Glutamatergic neuron (in vitro differentiated cells): ENCODE measurements around the gene STOX2. TPM values are rescaled to one million over a fixed set of nuclear protein-coding genes. Genes with fewer than 3 reads are reported as not detected.
"Not testable (repeated sequence)": the region's sequence is repeated elsewhere in the genome, so short reads cannot be mapped to it uniquely, and the experiment has no call there.

Experiments used
- DNase-seq: peaks from one replicate; pipeline ENCODE4 v3.0.0; 2022
- H3K27ac Mint-ChIP-seq: one replicate; pipeline ENCODE4 v1.8.0; 2020; ENCODE audit warnings: mild to moderate bottlenecking, mixed read lengths, inconsistent platforms; ENCODE audit not compliant: unreplicated experiment
- H3K27me3 Mint-ChIP-seq: one replicate; pipeline ENCODE4 v1.8.0; 2020; ENCODE audit warnings: mild to moderate bottlenecking, moderate library complexity, mixed read lengths, inconsistent platforms; ENCODE audit not compliant: unreplicated experiment
- H3K36me3 Mint-ChIP-seq: one replicate; pipeline ENCODE4 v1.8.0; 2020; ENCODE audit warnings: mild to moderate bottlenecking, mixed read lengths, inconsistent platforms; ENCODE audit not compliant: unreplicated experiment
- H3K4me1 Mint-ChIP-seq: one replicate; pipeline ENCODE4 v1.8.0; 2020; ENCODE audit warnings: mild to moderate bottlenecking, low read depth, mixed read lengths, inconsistent platforms; ENCODE audit not compliant: unreplicated experiment
- H3K4me3 Mint-ChIP-seq: one replicate; pipeline ENCODE4 v1.8.0; 2020; ENCODE audit warnings: mild to moderate bottlenecking, mixed read lengths, inconsistent platforms; ENCODE audit not compliant: unreplicated experiment
- H3K9me3 Mint-ChIP-seq: one replicate; pipeline ENCODE4 v1.8.0; 2020; ENCODE audit warnings: mild to moderate bottlenecking, moderate library complexity, mixed read lengths, inconsistent platforms; ENCODE audit not compliant: unreplicated experiment
- CTCF ChIP-seq: fragments of 200-600 bp; sonication (generic); IDR thresholded peaks from one replicate; pipeline ENCODE4 v1.5.0; 2021; ENCODE audit not compliant: partially characterized antibody, unreplicated experiment
- total RNA-seq: library from RNA; stranded (reverse); fragmentation: NEBNext Ultra II Directional; extraction: Animal tissue kit (Norgen Biotek cat#: 25700); gene quantifications from one replicate; pipeline ENCODE4 v1.2.1, GENCODE V29; 2021; ENCODE audit not compliant: unreplicated experiment

The STOX2 gene
- total RNA-seq, 1 donor from 2014 or later, result 26.7 TPM

- Mint-ChIP-seq H3K9me3 (peaks cover 2% of the 10 kb centered on the region), H3K4me3 (no peak overlapping the region), H3K36me3 (no peaks in the 10 kb centered on the region), H3K27ac (no peak overlapping the region), H3K4me1 (peaks cover 18% of the 10 kb centered on the region), H3K27me3 (no peaks in the 10 kb centered on the region)
- DNase-seq, result no peak
- no peak for TF ChIP-seq CTCF
These were observed 35.8 kb downstream of the STOX2 start for GRCh38 chr4:183940864-183941263.

GRCh38 chr4:183941964-183942363 is 36.9 kb downstream of the STOX2 start:
- no peak for DNase-seq
- Mint-ChIP-seq H3K36me3 (no peaks in the 10 kb centered on the region), H3K27ac (no peak overlapping the region), H3K4me3 (no peak overlapping the region), H3K9me3 (no peaks in the 10 kb centered on the region), H3K4me1 (peaks cover 9% of the 10 kb centered on the region), H3K27me3 (no peaks in the 10 kb centered on the region)
- no peak for TF ChIP-seq CTCF

- no peak for DNase-seq
- no peak for TF ChIP-seq CTCF
- H3K36me3 Mint-ChIP-seq, result no peaks in the 10 kb centered on the region
- peaks cover 2% of the 10 kb centered on the region for H3K9me3 Mint-ChIP-seq
- H3K27me3 Mint-ChIP-seq, result no peaks in the 10 kb centered on the region
- H3K4me3 Mint-ChIP-seq, result no peak overlapping the region
- peaks cover 14% of the 10 kb centered on the region for H3K4me1 Mint-ChIP-seq
- H3K27ac Mint-ChIP-seq, result no peak overlapping the region
These were observed 40.6 kb downstream of the STOX2 start for GRCh38 chr4:183945741-183946140.

- H3K9me3 Mint-ChIP-seq, result peaks cover 2% of the 10 kb centered on the region
- H3K36me3 Mint-ChIP-seq, result no peaks in the 10 kb centered on the region
- no peaks in the 10 kb centered on the region for H3K27me3 Mint-ChIP-seq
- peak overlapping the region; percentile 60 for H3K27ac Mint-ChIP-seq
- H3K4me1 Mint-ChIP-seq, result peaks cover 16% of the 10 kb centered on the region
- no peak overlapping the region for H3K4me3 Mint-ChIP-seq
- no peak for TF ChIP-seq CTCF
- DNase-seq, result peak; percentile 35
These were observed 45.4 kb downstream of the STOX2 start for GRCh38 chr4:183950536-183950935.

- H3K4me1 Mint-ChIP-seq, result peaks cover 25% of the 10 kb centered on the region
- not testable (repeated sequence) for DNase-seq, H3K4me3 Mint-ChIP-seq, H3K27ac Mint-ChIP-seq, H3K9me3 Mint-ChIP-seq, H3K36me3 Mint-ChIP-seq, H3K27me3 Mint-ChIP-seq
These were observed 47.5 kb downstream of the STOX2 start for GRCh38 chr4:183952652-183953051.
